NCI-H1105 (cell line): ENCODE results near the gene LIG4.

ENCODE experiments used
- DNase-seq: peaks from one replicate; lab custom pipeline; 2025; lab: John Stamatoyannopoulos, UW

LIG4 gene

GRCh38 chr13:108194435-108194936 lies 20.9 kb downstream of the LIG4 start:
- no peak for DNase-seq

- no peak for DNase-seq
Observed at GRCh38 chr13:108193806-108194205, 21.5 kb downstream of the LIG4 start.

GRCh38 chr13:108190897-108191296 lies 24.4 kb downstream of the LIG4 start:
- no peak for DNase-seq

- no peak for DNase-seq
Observed at GRCh38 chr13:108188260-108188659, 27.1 kb downstream of the LIG4 start.

- no peak for DNase-seq
Observed at GRCh38 chr13:108185223-108185622, 30.1 kb downstream of the LIG4 start.

- no peak for DNase-seq
Observed at GRCh38 chr13:108182652-108183051, 32.7 kb downstream of the LIG4 start.

GRCh38 chr13:108178078-108178477 lies 37.3 kb downstream of the LIG4 start:
- no peak for DNase-seq

- DNase-seq, result no peak
Observed at GRCh38 chr13:108176685-108177274, 38.6 kb downstream of the LIG4 start.

GRCh38 chr13:108168929-108169328 lies 46.4 kb downstream of the LIG4 start:
- no peak for DNase-seq

- DNase-seq, result no peak
Observed at GRCh38 chr13:108166078-108166477, 49.3 kb downstream of the LIG4 start.

- DNase-seq, result no peak
Observed at GRCh38 chr13:108158746-108159145, 56.6 kb downstream of the LIG4 start.
